NCI-H1417 treated with DMSO at 0.1 percent for 48 hours (cell line): Measurements from ENCODE around the gene CLEC9A.
"Not testable (repeated sequence)": the region's sequence is repeated elsewhere in the genome, so short reads cannot be mapped to it uniquely, and the experiment has no call there.

Experiments
- DNase-seq: peaks from one replicate; lab custom pipeline; 2025; lab: John Stamatoyannopoulos, UW

The CLEC9A gene

DNA sequence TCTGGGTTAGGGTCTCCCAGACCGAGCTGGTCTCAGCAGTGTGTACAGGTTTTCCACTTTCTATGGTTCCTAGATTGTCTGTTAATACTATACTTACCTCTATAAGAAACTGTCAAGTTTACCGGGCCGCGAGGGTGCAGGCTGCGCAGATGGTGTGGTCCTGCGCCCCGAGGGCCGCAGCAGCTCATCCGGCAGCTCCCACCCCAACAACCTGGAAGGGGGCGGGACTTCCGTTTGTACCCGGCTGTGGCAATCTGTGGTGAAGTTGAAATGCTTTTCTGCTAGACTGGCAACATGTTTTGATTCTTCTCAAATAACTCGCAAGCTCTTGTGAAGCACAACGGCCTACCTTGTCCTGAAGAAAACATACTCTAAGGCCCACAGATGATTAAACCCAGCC is at the start of gene CLEC9A:
Gene CLEC9A, plus strand, starts transcription at position 237 of the 400 bp plus-strand sequence. CDS start 22,006 bp downstream, outside the sequence.
- no peak for DNase-seq

GRCh38 chr12:9991876-9992275 is 38.6 kb upstream of the CLEC9A start:
- no peak for DNase-seq

DNA sequence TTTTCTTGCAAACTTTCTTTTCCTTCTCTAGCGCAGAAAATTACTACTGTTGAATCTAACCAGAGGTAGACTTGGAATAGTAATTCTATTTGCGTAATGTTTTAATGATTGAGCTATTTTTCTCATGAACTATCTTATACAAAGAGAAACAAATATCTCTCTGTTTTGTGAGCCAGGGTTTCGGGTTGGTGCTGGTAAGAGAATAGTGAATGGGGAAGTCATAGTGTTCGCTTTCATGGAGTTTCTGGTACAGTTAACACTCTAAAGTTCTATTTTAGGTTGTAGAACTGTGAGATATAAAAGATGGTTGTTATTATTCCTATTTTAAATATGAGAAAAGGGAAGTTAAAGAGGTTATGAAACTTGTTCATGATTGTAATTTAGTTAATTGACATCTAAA is 38.2 kb upstream of the CLEC9A start:
- no peak for DNase-seq

- DNase-seq = no peak
Measured at GRCh38 chr12:9999016-9999415, 31.5 kb upstream of the CLEC9A start, which contains the start of gene CLEC1B. CLEC1B (minus strand) TSS chr12:9999121; CDS start chr12:9999100, 21 bp downstream.

DNA sequence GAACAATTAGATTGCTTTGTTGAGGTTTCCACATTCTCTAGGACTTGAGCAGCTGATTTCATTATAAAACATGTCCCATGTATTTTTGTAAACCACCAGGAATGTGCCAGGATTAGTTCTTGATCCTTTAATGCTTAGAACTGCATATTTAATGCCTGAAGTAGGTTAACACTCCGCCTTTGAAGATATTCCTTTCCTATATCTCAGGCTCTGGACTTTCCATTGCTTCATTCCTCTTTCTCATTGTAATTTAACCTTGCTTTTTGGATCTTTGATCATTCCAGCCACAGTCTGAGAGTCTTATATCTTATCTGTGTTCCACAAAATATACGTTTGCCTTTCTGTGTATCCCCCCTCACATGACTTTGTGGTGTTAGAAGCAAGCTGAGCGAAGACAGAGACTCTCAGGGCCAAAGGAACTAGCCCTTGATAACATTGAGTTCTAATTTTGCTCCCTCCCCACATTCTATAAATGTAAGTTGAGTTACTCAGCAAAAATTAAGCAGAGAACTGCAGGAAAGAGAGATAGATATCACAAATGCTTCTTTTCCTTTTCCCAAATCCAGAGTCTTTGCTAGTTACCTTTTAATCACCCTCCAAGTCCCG is 29.2 kb upstream of the CLEC9A start:
- DNase-seq = no peak

- DNase-seq = no peak
Measured at GRCh38 chr12:10012630-10013330, 17.7 kb upstream of the CLEC9A start.

GRCh38 chr12:10015450-10015849 is 15.0 kb upstream of the CLEC9A start:
- DNase-seq = no peak

GRCh38 chr12:10016881-10017280 is 13.6 kb upstream of the CLEC9A start:
- DNase-seq = no peak

DNA sequence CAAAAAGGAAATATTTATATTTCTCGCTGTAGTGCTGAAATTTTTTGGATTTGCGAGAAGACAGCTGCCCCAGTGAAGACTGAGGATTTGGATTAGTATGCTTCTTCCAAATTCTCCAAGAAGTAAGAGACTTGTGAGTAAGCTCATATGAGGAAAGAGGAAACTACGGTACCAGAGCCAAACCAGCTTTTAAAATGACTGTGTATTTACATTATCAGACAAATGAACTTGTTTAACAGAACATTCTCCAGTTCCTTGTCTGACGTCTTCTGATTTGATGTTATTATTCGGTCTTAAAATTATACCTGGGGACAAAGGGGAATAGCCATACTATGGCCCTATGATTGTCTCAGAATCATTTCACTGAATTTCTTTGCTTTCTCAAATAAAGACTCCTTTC is 12.1 kb upstream of the CLEC9A start:
- no peak for DNase-seq

- DNase-seq = no peak
Measured at GRCh38 chr12:10021342-10021741, 9.1 kb upstream of the CLEC9A start.

- no peak for DNase-seq
Measured at GRCh38 chr12:10025236-10025635, 5.2 kb upstream of the CLEC9A start.

GRCh38 chr12:10026666-10027065 is 3.8 kb upstream of the CLEC9A start:
- DNase-seq = not testable (repeated sequence)

GRCh38 chr12:10027311-10027710 is 3.2 kb upstream of the CLEC9A start:
- DNase-seq = no peak

GRCh38 chr12:10027721-10028120 is 2.8 kb upstream of the CLEC9A start:
- no peak for DNase-seq

DNA sequence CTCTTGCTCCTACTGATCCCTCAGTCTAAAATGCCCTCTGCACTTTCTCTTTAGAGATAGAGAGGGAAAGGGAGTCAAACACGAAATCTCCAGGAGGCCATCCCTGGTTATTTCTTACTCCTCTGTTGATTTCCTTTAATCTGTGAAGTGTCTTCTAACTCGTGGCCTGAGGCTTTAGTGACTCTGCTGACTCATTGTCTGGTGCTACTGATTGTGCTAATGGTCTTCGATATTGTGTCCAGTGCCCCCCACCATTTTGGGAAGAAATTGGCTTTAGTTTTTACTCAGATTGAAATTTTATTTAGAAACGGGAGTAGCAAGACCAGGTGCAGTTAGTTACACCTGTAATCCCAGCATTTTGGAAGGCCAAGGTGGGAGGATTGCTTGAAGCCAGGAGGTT is 839 bp downstream of the CLEC9A start:
- no peak for DNase-seq

DNA sequence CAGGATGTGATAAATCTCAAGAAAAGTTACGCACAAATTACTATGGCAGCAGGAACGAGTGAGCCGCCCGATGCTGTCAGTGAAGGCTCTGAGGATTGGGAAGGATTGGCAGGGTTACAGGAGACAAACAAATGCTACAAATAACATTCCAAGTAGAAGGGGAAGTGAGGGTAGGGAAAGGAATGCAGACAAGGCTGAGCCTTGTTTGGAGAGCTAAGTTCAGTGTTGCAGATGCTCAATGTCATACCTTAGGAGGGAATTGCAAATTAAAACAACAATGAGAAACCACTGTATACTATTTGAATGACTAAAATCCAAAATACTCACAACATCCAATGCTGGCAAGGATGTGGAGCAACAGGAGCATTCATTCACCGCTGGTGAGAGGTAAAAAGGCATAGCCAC is 1.3 kb downstream of the CLEC9A start:
- no peak for DNase-seq

DNA sequence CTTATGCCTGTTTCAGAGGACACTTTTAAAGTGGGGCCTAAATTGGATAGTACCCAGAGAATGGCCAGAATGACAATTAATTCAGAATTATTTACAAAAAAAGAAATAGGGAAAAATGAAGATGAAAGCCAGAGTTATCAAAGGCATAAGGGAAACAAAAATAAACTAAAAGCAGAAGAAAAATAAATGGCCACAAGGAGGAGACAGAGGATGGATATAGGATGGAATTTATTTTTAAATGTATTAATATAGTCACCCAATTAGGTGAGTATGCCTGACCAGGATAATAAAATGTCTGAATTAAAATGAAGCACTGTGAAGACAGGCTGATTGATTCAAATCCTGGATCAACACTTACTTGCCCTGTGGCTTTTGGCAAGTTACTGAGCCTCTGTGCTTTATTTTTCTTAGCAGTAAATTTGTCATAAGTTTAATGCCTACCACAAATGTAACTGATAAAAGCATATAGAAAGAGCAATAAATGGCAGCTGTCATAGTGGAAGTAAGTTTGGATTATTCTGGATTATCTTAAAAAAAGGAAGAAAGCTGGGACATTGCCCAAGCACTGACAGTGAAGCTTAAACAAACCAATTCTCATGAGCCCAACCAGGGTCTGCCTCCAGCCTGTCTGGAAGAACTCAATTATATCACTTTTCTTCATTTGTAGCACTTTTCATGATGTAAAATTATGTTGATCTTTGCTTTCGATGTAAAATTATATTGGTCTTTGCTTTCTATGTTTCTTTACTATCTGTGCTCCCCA is 3.5 kb downstream of the CLEC9A start:
- no peak for DNase-seq

GRCh38 chr12:10042167-10042566 is 11.7 kb downstream of the CLEC9A start:
- no peak for DNase-seq

GRCh38 chr12:10048526-10048925 is 18.0 kb downstream of the CLEC9A start:
- DNase-seq = no peak

- DNase-seq = no peak
Measured at GRCh38 chr12:10052193-10052913, 21.9 kb downstream of the CLEC9A start.

DNA sequence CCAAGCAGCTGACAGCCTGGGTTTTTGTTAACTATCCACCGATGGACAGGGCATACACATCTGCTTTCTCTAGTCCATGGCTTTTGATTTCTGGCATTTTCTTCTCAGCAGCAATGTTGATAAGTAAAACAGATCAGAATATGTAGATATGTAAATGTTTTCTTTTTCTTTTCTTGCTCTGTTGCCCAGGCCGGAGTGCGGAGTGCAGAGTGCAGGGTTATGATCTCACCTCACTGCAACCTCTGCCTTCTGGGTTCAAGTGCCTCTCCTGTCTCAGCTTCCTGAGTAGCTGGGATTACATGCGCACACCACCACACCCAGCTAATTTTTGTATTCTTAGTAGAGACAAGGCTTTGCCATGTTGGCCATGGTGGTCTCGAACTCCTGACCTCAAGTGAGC is 27.9 kb downstream of the CLEC9A start:
- DNase-seq = no peak

DNA sequence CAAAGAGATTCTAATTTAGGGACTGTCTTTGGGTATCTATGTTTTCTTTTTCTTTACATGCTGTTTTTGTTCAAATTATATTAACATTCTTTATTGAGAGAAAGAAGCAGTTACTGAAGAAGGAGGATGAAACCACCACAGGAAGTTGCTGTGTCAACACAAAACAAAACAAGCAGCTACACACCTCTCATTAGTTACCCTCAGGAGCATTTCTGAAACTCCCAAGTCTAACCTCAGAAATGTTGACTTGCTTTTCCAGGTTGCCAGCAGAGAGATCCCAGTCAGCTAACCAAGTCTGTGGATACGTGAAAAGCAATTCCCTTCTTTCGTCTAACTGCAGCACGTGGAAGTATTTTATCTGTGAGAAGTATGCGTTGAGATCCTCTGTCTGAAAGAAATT is 34.8 kb downstream of the CLEC9A start:
- DNase-seq = no peak
